ENCODE results near the gene SUGP2.
"Not testable (repeated sequence)": the region's sequence is repeated elsewhere in the genome, so short reads cannot be mapped to it uniquely, and the experiment has no call there.

Gene SUGP2

GRCh38 chr19:19031891-19032290, 1.4 kb downstream of the SUGP2 start:
- POLR2A ChIA-PET: no interaction called here
- no peak for DNase-seq (ENCODE audit: low read depth, low spot score)
- CTCF ChIA-PET: interaction anchor here (0.7 to 1.4 kb wide), 2 partner anchors 9 to 107 kb away, joined by 3 read pairs; no protein-coding TSS in a partner anchor
- TF ChIP-seq CTCF (IDR thresholded peaks at IDR 0.05; ENCODE audit: insufficient read depth, low read length, missing control alignments): no peak
- H3K4me3 ChIP-seq (ENCODE audit: low read depth, low read length): peak overlapping the region; percentile 94

- ChIA-PET POLR2A (no interaction called here), CTCF (no interaction called here)
- no peak for DNase-seq (ENCODE audit: low read depth, low spot score)
- no peak for TF ChIP-seq CTCF (IDR thresholded peaks at IDR 0.05; ENCODE audit: insufficient read depth, low read length, missing control alignments)
- no peak overlapping the region for H3K4me3 ChIP-seq (ENCODE audit: low read depth, low read length)
These were observed 4.8 kb downstream of the SUGP2 start for GRCh38 chr19:19028526-19028925.

- H3K4me3 ChIP-seq (ENCODE audit: low read depth, low read length): no peak overlapping the region
- CTCF ChIA-PET: interaction anchor here (0.8 to 1.2 kb wide), 2 partner anchors 25 to 41 kb away, joined by 3 to 4 read pairs; no protein-coding TSS in a partner anchor
- POLR2A ChIA-PET: no interaction called here
- TF ChIP-seq CTCF (IDR thresholded peaks at IDR 0.05; ENCODE audit: insufficient read depth, low read length, missing control alignments): no peak
- no peak for DNase-seq (ENCODE audit: low read depth, low spot score)
These were observed 6.1 kb downstream of the SUGP2 start for GRCh38 chr19:19027228-19027627.

- no peak for DNase-seq (ENCODE audit: low read depth, low spot score)
- CTCF ChIA-PET: interaction anchor here (1.2 kb wide), 1 partner anchor 31 kb away, joined by 3 read pairs; no protein-coding TSS in a partner anchor
- POLR2A ChIA-PET: no interaction called here
- no peak for TF ChIP-seq CTCF (IDR thresholded peaks at IDR 0.05; ENCODE audit: insufficient read depth, low read length, missing control alignments)
- H3K4me3 ChIP-seq (ENCODE audit: low read depth, low read length): no peak overlapping the region
These were observed 6.9 kb downstream of the SUGP2 start for GRCh38 chr19:19026299-19026971.

GRCh38 chr19:19025861-19026260, 7.5 kb downstream of the SUGP2 start:
- no peak for DNase-seq (ENCODE audit: low read depth, low spot score)
- ChIA-PET CTCF (interaction anchor here (1.2 kb wide), 1 partner anchor 30 kb away, joined by 3 read pairs; no protein-coding TSS in a partner anchor), POLR2A (no interaction called here)
- H3K4me3 ChIP-seq (ENCODE audit: low read depth, low read length): no peak overlapping the region
- no peak for TF ChIP-seq CTCF (IDR thresholded peaks at IDR 0.05; ENCODE audit: insufficient read depth, low read length, missing control alignments)

GRCh38 chr19:19023376-19023775, 9.9 kb downstream of the SUGP2 start:
- POLR2A ChIA-PET; DNase-seq (ENCODE audit: low read depth, low spot score); H3K4me3 ChIP-seq (ENCODE audit: low read depth, low read length): not testable (repeated sequence)
- CTCF ChIA-PET: interaction anchor here (1.3 kb wide), 1 partner anchor 9 kb away, joined by 3 read pairs; no protein-coding TSS in a partner anchor

All from AG04449 (cell line).